ENCODE measurements around the gene SEC14L3. TPM values are rescaled to one million over a fixed set of nuclear protein-coding genes. Genes with fewer than 3 reads are reported as not detected.
A peak's percentile ranks its signal among the peaks of the same experiment; 100 is the strongest.
"Not testable (repeated sequence)": the region's sequence is repeated elsewhere in the genome, so short reads cannot be mapped to it uniquely, and the experiment has no call there.

The SEC14L3 gene
- total RNA-seq, 1 donor from 2014 or later = not detected

- H3K4me3 ChIP-seq (ENCODE audit: low read depth, low read length) = no peak overlapping the region
- no peak for DNase-seq (ENCODE audit: low read depth)
- TF ChIP-seq CTCF (conservative IDR thresholded peaks at IDR 0.05; ENCODE audit: low read depth, low read length) = no peak
These were observed 12.4 kb downstream of the SEC14L3 start for GRCh38 chr22:30459181-30460052.

GRCh38 chr22:30457981-30458380, 13.8 kb downstream of the SEC14L3 start:
- DNase-seq (ENCODE audit: low read depth) = no peak
- no peak for TF ChIP-seq CTCF (conservative IDR thresholded peaks at IDR 0.05; ENCODE audit: low read depth, low read length)
- no peak overlapping the region for H3K4me3 ChIP-seq (ENCODE audit: low read depth, low read length)

- DNase-seq (ENCODE audit: low read depth) = no peak
- H3K4me3 ChIP-seq (ENCODE audit: low read depth, low read length) = no peak overlapping the region
- no peak for TF ChIP-seq CTCF (conservative IDR thresholded peaks at IDR 0.05; ENCODE audit: low read depth, low read length)
These were observed 16.6 kb downstream of the SEC14L3 start for GRCh38 chr22:30455075-30455840.

GRCh38 chr22:30453731-30454510, 17.9 kb downstream of the SEC14L3 start:
- peak; percentile 36 for TF ChIP-seq CTCF (conservative IDR thresholded peaks at IDR 0.05; ENCODE audit: low read depth, low read length)
- no peak for DNase-seq (ENCODE audit: low read depth)

GRCh38 chr22:30452861-30453260, 19.0 kb downstream of the SEC14L3 start:
- DNase-seq (ENCODE audit: low read depth) = no peak
- TF ChIP-seq CTCF (conservative IDR thresholded peaks at IDR 0.05; ENCODE audit: low read depth, low read length) = no peak
- no peak overlapping the region for H3K4me3 ChIP-seq (ENCODE audit: low read depth, low read length)

More at GRCh38 chr22:30453731-30454510, 17.9 kb downstream of the SEC14L3 start:
- H3K4me3 ChIP-seq (ENCODE audit: low read depth, low read length) = no peak overlapping the region

- DNase-seq (ENCODE audit: low read depth); H3K4me3 ChIP-seq (ENCODE audit: low read depth, low read length): not testable (repeated sequence)
These were observed 20.3 kb downstream of the SEC14L3 start for GRCh38 chr22:30451488-30451887.

- TF ChIP-seq CTCF (conservative IDR thresholded peaks at IDR 0.05; ENCODE audit: low read depth, low read length) = no peak
- DNase-seq (ENCODE audit: low read depth) = no peak
- H3K4me3 ChIP-seq (ENCODE audit: low read depth, low read length) = no peak overlapping the region
These were observed 24.2 kb downstream of the SEC14L3 start for GRCh38 chr22:30447656-30448055.

All from epithelial cell of proximal tubule (primary cell).